Ishikawa (cell line): ENCODE measurements around the gene PIK3CD.

Experiments
- CEBPB ChIP-seq: IDR thresholded peaks from 2 replicates; pipeline ENCODE4 v1.6.1; 2012
- CREB1 ChIP-seq: IDR thresholded peaks from 2 replicates; pipeline ENCODE4 v1.6.1; 2012; ENCODE audit warnings: low read depth
- EGR1 ChIP-seq: IDR thresholded peaks from 2 replicates; pipeline ENCODE4 v1.6.1; 2012
- EP300 ChIP-seq: IDR thresholded peaks from 2 replicates; pipeline ENCODE4 v1.6.1; 2012; ENCODE audit warnings: borderline replicate concordance
- FOXM1 ChIP-seq: IDR thresholded peaks from 2 replicates; pipeline ENCODE4 v1.6.1; 2012; ENCODE audit warnings: low read depth, borderline replicate concordance
- MAX ChIP-seq: IDR thresholded peaks from 2 replicates; pipeline ENCODE4 v1.6.1; 2012
- NFIC ChIP-seq: IDR thresholded peaks from 2 replicates; pipeline ENCODE4 v1.6.1; 2012
- RAD21 ChIP-seq: IDR thresholded peaks from 2 replicates; pipeline ENCODE4 v1.6.1; 2012; ENCODE audit warnings: low read depth
- REST ChIP-seq: IDR thresholded peaks from 2 replicates; pipeline ENCODE4 v1.6.1; 2012; ENCODE audit warnings: low read depth, mild to moderate bottlenecking
- TAF1 ChIP-seq: IDR thresholded peaks from 2 replicates; pipeline ENCODE4 v1.6.1; 2012; ENCODE audit warnings: low read depth, mild to moderate bottlenecking
- TCF12 ChIP-seq: IDR thresholded peaks from 2 replicates; pipeline ENCODE4 v1.6.1; 2012; ENCODE audit warnings: low read depth
- TEAD4 ChIP-seq: IDR thresholded peaks from 2 replicates; pipeline ENCODE4 v1.6.1; 2012
- YY1 ChIP-seq: IDR thresholded peaks from 2 replicates; pipeline ENCODE4 v1.6.1; 2012; ENCODE audit warnings: low read depth
- ZBTB7A ChIP-seq: IDR thresholded peaks from 2 replicates; pipeline ENCODE4 v1.6.1; 2012; ENCODE audit warnings: low read depth
- TF ChIP-seq, protein P1 (sequence below): IDR thresholded peaks from 2 replicates; pipeline ENCODE4 v1.6.1; 2012

PIK3CD gene

GRCh38 chr1:9746211-9746610 is 94.7 kb downstream of the PIK3CD start:
- TF ChIP-seq CEBPB (no peak), EP300 (no peak), REST (no peak), ZBTB7A (no peak)

DNA sequence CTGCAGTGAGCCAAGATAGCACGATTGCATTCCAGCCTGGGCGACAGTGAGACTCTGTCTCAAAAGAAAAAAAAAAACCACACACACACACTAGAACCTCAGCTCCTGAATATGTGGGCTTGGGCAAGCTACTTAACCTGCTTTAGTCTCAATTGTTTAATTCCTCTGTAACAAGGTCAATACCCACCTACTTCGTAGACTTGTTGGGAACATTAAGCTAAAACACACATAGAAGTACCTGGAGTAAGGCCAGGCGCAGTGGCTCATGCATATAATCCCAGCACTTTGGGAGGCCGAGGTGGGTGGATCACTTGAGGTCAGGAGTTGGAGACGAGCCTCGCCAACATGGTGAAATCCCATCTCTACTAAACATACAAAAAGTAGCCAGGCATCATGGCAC is 95.1 kb downstream of the PIK3CD start:
- no peak for TF ChIP-seq TEAD4
- TF ChIP-seq ZBTB7A, result no peak
- TF ChIP-seq CREB1, result no peak
- no peak for TF ChIP-seq RAD21
- TF ChIP-seq YY1, result no peak
- TF ChIP-seq FOXM1, result no peak
- no peak for TF ChIP-seq CEBPB
- TF ChIP-seq, protein P1, sequence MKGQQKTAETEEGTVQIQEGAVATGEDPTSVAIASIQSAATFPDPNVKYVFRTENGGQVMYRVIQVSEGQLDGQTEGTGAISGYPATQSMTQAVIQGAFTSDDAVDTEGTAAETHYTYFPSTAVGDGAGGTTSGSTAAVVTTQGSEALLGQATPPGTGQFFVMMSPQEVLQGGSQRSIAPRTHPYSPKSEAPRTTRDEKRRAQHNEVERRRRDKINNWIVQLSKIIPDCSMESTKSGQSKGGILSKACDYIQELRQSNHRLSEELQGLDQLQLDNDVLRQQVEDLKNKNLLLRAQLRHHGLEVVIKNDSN, result no peak

- no peak for TF ChIP-seq YY1
- TF ChIP-seq TEAD4, result no peak
- no peak for TF ChIP-seq FOXM1
- TF ChIP-seq CREB1, result no peak
- no peak for TF ChIP-seq MAX
- TF ChIP-seq REST, result no peak
- no peak for TF ChIP-seq RAD21
- TF ChIP-seq NFIC, result no peak
- TF ChIP-seq EGR1, result no peak
- TF ChIP-seq EP300, result no peak
- no peak for TF ChIP-seq CEBPB
- TF ChIP-seq, protein P1, result no peak
- TF ChIP-seq TAF1, result no peak
- no peak for TF ChIP-seq ZBTB7A
Observed at GRCh38 chr1:9749361-9749760, 97.8 kb downstream of the PIK3CD start.

DNA sequence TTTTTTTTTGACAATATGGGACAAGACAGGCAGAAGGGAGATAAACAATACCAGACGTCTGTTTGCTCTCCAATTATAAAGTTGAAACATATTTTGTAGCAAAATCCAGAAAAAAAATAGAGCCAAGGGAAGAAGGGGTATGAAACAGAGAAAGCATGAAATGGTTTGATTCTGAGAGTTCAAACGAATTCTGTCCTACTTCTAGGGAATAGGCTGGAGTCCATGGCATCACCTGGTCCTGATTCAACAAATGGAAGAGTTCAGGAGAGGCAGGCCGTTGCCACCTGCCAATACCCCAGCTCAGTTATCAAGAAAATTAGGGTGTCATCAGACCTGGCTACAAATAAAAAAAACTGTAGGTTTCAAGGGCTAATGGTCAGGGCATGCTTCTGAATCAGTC is 100.4 kb downstream of the PIK3CD start:
- TF ChIP-seq FOXM1, result no peak
- no peak for TF ChIP-seq TCF12
- no peak for TF ChIP-seq NFIC
- TF ChIP-seq ZBTB7A, result no peak
- TF ChIP-seq TEAD4, result no peak
- TF ChIP-seq EGR1, result no peak
- TF ChIP-seq YY1, result no peak
- TF ChIP-seq, protein P1, result no peak
- TF ChIP-seq TAF1, result no peak
- no peak for TF ChIP-seq RAD21

GRCh38 chr1:9753121-9753531 is 101.6 kb downstream of the PIK3CD start:
- TF ChIP-seq TAF1 (no peak), NFIC (peak; percentile 41; the same call in 1 of the 2 replicates)

GRCh38 chr1:9755441-9755995 is 104.0 kb downstream of the PIK3CD start:
- TF ChIP-seq TAF1 (no peak), YY1 (no peak), MAX (no peak), CEBPB (no peak), RAD21 (no peak), EGR1 (no peak), TCF12 (no peak), CREB1 (no peak), FOXM1 (no peak), ZBTB7A (no peak)
- TF ChIP-seq, protein P1, result no peak
